K562 (cell line): ENCODE data around the gene RNF187. TPM values are rescaled to one million over a fixed set of nuclear protein-coding genes. Genes with fewer than 3 reads are reported as not detected.

Source experiments
- ATAC-seq: fragments of 200-7000 bp; cut with Tn5 transposase; 3 replicates; pipeline ENCODE4 v1.9.1; 2020; ENCODE audit warnings: moderate library complexity
- BruUV-seq: library from RNA; stranded (reverse); fragments of 400-500 nt; replicated peaks from 2 replicates; lab custom pipeline; 2021; lab: Mats Ljungman, UMichigan
- CTCF ChIA-PET: fragments of 300-600 bp; formaldehyde crosslinking; extraction: SDS; loops from one replicate; lab custom pipeline; 2021; ENCODE audit warnings: low intra/inter-chr PET ratio; lab: Yijun Ruan, JAX
- POLR2A ChIA-PET: fragments of 300-600, 350-650 bp; sonication (Branson Sonifier 250); formaldehyde crosslinking; extraction: SDS; loops from one replicate; lab custom pipeline; 2021; ENCODE audit warnings: antibody characterized with exemption, inconsistent platforms; lab: Yijun Ruan, JAX
- DNase-seq, 4 experiments: peaks; one replicate each; pipeline versions ENCODE4 v3.0.0 to v3.0.0-alpha.2; 2011 to 2018; ENCODE audit warnings: low spot score in 3 of 4, mixed read lengths in 3 of 4; ENCODE audit errors: extremely low read depth in 1 of 4
- FAIRE-seq: peaks from 2 replicates; lab custom pipeline; 2011; peaks lifted over from hg19 to GRCh38; lab: Jason Lieb, UNC
- H2AFZ ChIP-seq: 2 replicates; pipeline ENCODE4 v1.6.0; 2011; ENCODE audit warnings: low read depth, low read length, control low read depth, inconsistent platforms
- H3K27ac ChIP-seq: fragments of 200-600 bp; 3 replicates; pipeline ENCODE4 v1.8.0; 2011; ENCODE audit warnings: low read depth, mild to moderate bottlenecking, control low read depth, inconsistent platforms, low read length, moderate library complexity, mixed read lengths; ENCODE audit errors: extremely low read depth
- H3K27me3 ChIP-seq, 2 experiments: fragments of 300-600 bp in 1 of 2; 2 replicates in 1 of 2; 3 replicates in 1 of 2; pipeline versions ENCODE4 v1.6.0 to v1.8.0; 2011; ENCODE audit warnings: inconsistent platforms in 2 of 2, low read length in 2 of 2, mild to moderate bottlenecking in 1 of 2, mixed read lengths in 1 of 2, moderate library complexity in 1 of 2; ENCODE audit not compliant: control insufficient read depth in 2 of 2, insufficient read depth in 2 of 2
- H3K36me3 ChIP-seq: fragments of 300-600 bp; 3 replicates; pipeline ENCODE4 v1.8.0; 2011; ENCODE audit warnings: mild to moderate bottlenecking, low read length, inconsistent platforms; ENCODE audit not compliant: control insufficient read depth, insufficient read depth
- H3K4me1 ChIP-seq, 2 experiments: fragments of 200-600 bp in 1 of 2; replicated peaks in 1 of 2; 2 replicates in 1 of 2; 3 replicates in 1 of 2; pipeline versions ENCODE4 v1.5.1 to v1.8.0; 2011; ENCODE audit warnings: inconsistent platforms in 2 of 2, low read length in 2 of 2, mild to moderate bottlenecking in 1 of 2, mixed read lengths in 1 of 2, moderate library complexity in 1 of 2; ENCODE audit not compliant: control insufficient read depth in 2 of 2, insufficient read depth in 2 of 2
- H3K4me2 ChIP-seq: 2 replicates; pipeline ENCODE4 v1.6.1; 2011; ENCODE audit warnings: low read length, control low read depth, inconsistent platforms, mixed read lengths; ENCODE audit not compliant: insufficient read depth
- H3K4me3 ChIP-seq: fragments of 200-600 bp; sonication (generic), shearing (Covaris generic); 2 replicates; pipeline ENCODE4 v1.5.1; 2016; ENCODE audit warnings: control low read depth, inconsistent platforms
- H3K79me2 ChIP-seq: fragments of 200-600 bp; 3 replicates; pipeline ENCODE4 v1.8.0; 2011; ENCODE audit warnings: low read length, inconsistent platforms; ENCODE audit not compliant: control insufficient read depth, insufficient read depth
- H3K9ac ChIP-seq, 2 experiments: 2 replicates each; pipeline versions ENCODE4 v1.6.0 to v1.6.1; 2011; ENCODE audit warnings: low read depth in 2 of 2, low read length in 2 of 2, control low read depth in 1 of 2, inconsistent platforms in 1 of 2, mild to moderate bottlenecking in 1 of 2, mixed read lengths in 1 of 2; ENCODE audit not compliant: insufficient read depth in 1 of 2
- H3K9me1 ChIP-seq: one replicate; pipeline ENCODE4 v1.6.0; 2011; ENCODE audit warnings: inconsistent platforms, mild to moderate bottlenecking, low read length, moderate library complexity; ENCODE audit not compliant: control insufficient read depth, insufficient read depth
- H3K9me3 ChIP-seq: replicated peaks from 2 replicates; pipeline ENCODE4 v1.5.1; 2011; ENCODE audit warnings: low read depth, low read length, inconsistent platforms; ENCODE audit not compliant: control insufficient read depth, insufficient read depth
- H4K20me1 ChIP-seq: replicated peaks from 2 replicates; pipeline ENCODE4 v1.6.1; 2011; ENCODE audit warnings: low read length, inconsistent platforms, mixed read lengths; ENCODE audit not compliant: control insufficient read depth, insufficient read depth
- ARHGAP35 ChIP-seq: fragments of 450-650 bp; IDR thresholded peaks from 2 replicates; pipeline ENCODE4 v1.6.1; 2018; ENCODE audit not compliant: partially characterized antibody
- CEBPG ChIP-seq, 3 experiments: fragments of 200-800 bp in 1 of 3; sonication (Bioruptor generic) in 1 of 3; sonication (generic) in 1 of 3; formaldehyde crosslinking in 1 of 3; IDR thresholded peaks in 2 of 3; conservative IDR thresholded peaks in 1 of 3; 2 replicates each; pipeline versions ENCODE4 v1.6.1 to v1.8.0; 2016 to 2022; ENCODE audit warnings: missing compliant biosample characterization in 2 of 3, missing genetic modification characterization in 2 of 3, mild to moderate bottlenecking in 1 of 3, missing genetic modification reagents in 1 of 3
- CREB1 ChIP-seq, 2 experiments: sonication (generic) in 1 of 2; formaldehyde crosslinking in 1 of 2; IDR thresholded peaks; 2 replicates each; pipeline versions ENCODE4 v1.6.1 to v1.8.0; 2012 to 2022; ENCODE audit warnings: inconsistent platforms in 1 of 2, mild to moderate bottlenecking in 1 of 2, missing genetic modification reagents in 1 of 2, moderate library complexity in 1 of 2
- CREB3 ChIP-seq: fragments of 450-650 bp; conservative IDR thresholded peaks from 2 replicates; pipeline ENCODE4 v1.6.1; 2016; ENCODE audit warnings: missing genetic modification characterization, low read depth, mild to moderate bottlenecking, missing compliant biosample characterization, moderate library complexity
- PURB ChIP-seq: sonication (generic); formaldehyde crosslinking; IDR thresholded peaks from 2 replicates; pipeline ENCODE4 v1.9.0; 2021; ENCODE audit warnings: low read depth, mild to moderate bottlenecking, missing genetic modification reagents
- ZNF311 ChIP-seq: fragments of 250-450 bp; sonication (Bioruptor Pico); IDR thresholded peaks from 2 replicates; pipeline ENCODE4 v1.4.0; 2020; ENCODE audit warnings: mild to moderate bottlenecking, moderate library complexity
- ZNF395 ChIP-seq: fragments of 200-800 bp; sonication (Bioruptor generic); IDR thresholded peaks from 2 replicates; pipeline ENCODE4 v1.6.1; 2017; ENCODE audit warnings: missing genetic modification characterization, missing compliant biosample characterization
- WGBS: fragments of 100-300 bp; shearing (Covaris generic); methylation state at CpG from one replicate; pipeline ENCODE4 v1.1.6; 2016; ENCODE audit warnings: low coverage, mixed read lengths; ENCODE audit not compliant: insufficient coverage; ENCODE audit errors: missing lambda C conversion rate; 5-methylcytosine and 5-hydroxymethylcytosine counted together
- in situ Hi-C: fragments of 300-500 bp; cut with MboI; formaldehyde crosslinking; loops from 4 replicates; pipeline ENCODE4 v1.15.0; 2018; ENCODE audit warnings: inconsistent platforms, mixed read lengths
- intact Hi-C: fragments of 100-400 bp; cut with micrococcal nuclease; formaldehyde crosslinking; loops from 2 replicates; pipeline ENCODE4 v1.14.2; 2022
- polyA plus RNA-seq, 8 experiments: library from polyadenylated mRNA; depleted of rRNA in 4 of 8; stranded (reverse) in 5 of 8; unstranded in 3 of 8; fragments of >200 nt; fragmentation: Nextera tagmentation in 2 of 8; fragmentation: Illumina TruSeq in 1 of 8; extraction: Ambion mirVana in 2 of 8; extraction: Trizol in 1 of 8; gene quantifications; 2 replicates each; pipeline versions ENCODE4 v1.2.1 to v1.2.3, GENCODE V29; 2011 to 2014; ENCODE audit warnings: inconsistent platforms in 1 of 8, missing spikeins in 1 of 8
- total RNA-seq, 7 experiments: library from RNA; depleted of rRNA in 6 of 7; stranded (reverse); fragments of >200 nt in 6 of 7; fragmentation: Illumina TruSeq in 2 of 7; extraction: Trizol in 2 of 7; gene quantifications; 2 replicates each; pipeline versions ENCODE4 v1.2.1 to v1.2.3, GENCODE V29; 2011 to 2021; ENCODE audit warnings: low replicate concordance in 1 of 7

RNF187 gene
- total and polyA plus RNA-seq, 9 of the 15 experiments (the other 6 are each of a cell fraction or from before 2014, with no cell fraction given) = 2.3 to 119 (median 41.9) TPM

- Histone ChIP-seq H3K27ac (no peak overlapping the region), H2AFZ (no peak overlapping the region), H3K9ac (no peak overlapping the region), H3K9me1 (no peaks in the 10 kb centered on the region), H4K20me1 (no peaks in the 10 kb centered on the region), H3K4me1 (peaks cover 19 to 26% of the 10 kb centered on the region in 2 experiments; a peak in 4 of 5 replicates), H3K27me3 (no peaks in the 10 kb centered on the region)
- CTCF ChIA-PET = no interaction called here
- POLR2A ChIA-PET = interaction anchor here (0.7 to 1.9 kb wide), 7 partner anchors 11 to 289 kb away, joined by 3 to 6 read pairs (median 3); partner anchors contain the start of gene RNF187
- in situ Hi-C loops = no loop called here
- FAIRE-seq (no peak), DNase-seq (no peak), ATAC-seq (no peak)
- intact Hi-C loops = no loop called here
- TF ChIP-seq ARHGAP35 (no peak), ZNF311 (no peak), CREB1 (IDR thresholded peaks at IDR 0.05) (no peak), CREB1 (CRISPR knock-in tag; IDR thresholded peaks at IDR 0.05) (no peak), ZNF395 (no peak), CEBPG (CRISPR knock-in tag; IDR thresholded peaks at IDR 0.05) (no peak), CEBPG (tag; conservative IDR thresholded peaks at IDR 0.05 in 1 of 2, IDR thresholded peaks at IDR 0.05 in 1 of 2) (no peak), CREB3 (tag) (no peak), PURB (CRISPR knock-in tag) (no peak)
- TF ChIP-seq, all 486 proteins: peak for 0
- Histone ChIP-seq H3K4me2 (no peak overlapping the region), H3K79me2 (no peaks in the 10 kb centered on the region), H3K4me3 (no peak overlapping the region), H3K36me3 (peaks cover 24% of the 10 kb centered on the region; the same call in 1 of the 3 replicates), H3K9me3 (no peaks in the 10 kb centered on the region)
- WGBS = 72% methylated on average over 5 of the region's 5 CpGs
- no TSS peak for BruUV-seq
Measured at GRCh38 chr1:228497206-228497605, 10.0 kb downstream of the RNF187 start.
